ENCODE results near the gene ST6GALNAC2. TPM values are rescaled to one million over a fixed set of nuclear protein-coding genes. Genes with fewer than 3 reads are reported as not detected.

Gene ST6GALNAC2
- total RNA-seq, 4 donors from 2014 or later = 1.4 to 4.4 (median 1.6) TPM; not detected in 1

DNA sequence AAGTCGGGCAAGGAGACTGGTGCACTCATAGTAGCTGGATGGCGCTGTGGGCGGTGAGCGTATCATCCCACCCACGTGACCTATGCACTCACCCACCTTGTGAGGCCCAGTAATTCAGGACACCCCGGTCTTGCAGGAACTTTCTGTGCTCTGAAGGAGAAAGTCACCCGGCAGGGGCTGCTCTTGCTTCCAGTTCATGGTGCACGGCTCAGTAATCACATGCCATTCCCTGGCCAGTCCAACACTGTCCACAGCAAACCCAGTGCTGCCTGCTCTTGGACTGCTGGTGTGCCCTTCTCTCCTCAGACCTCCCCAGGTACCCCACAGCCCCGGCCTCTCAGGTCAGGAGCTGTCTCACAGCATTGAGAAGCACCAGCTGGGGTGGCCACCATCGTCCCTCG lies 68.0 kb downstream of the ST6GALNAC2 start:
- Histone ChIP-seq H3K36me3 (no peaks in the 10 kb centered on the region), H3K27me3 (peaks cover 9% of the 10 kb centered on the region), H3K9me3 (no peaks in the 10 kb centered on the region), H3K27ac (no peak overlapping the region), H3K4me1 (peaks cover 0 to 9% (median 4%) of the 10 kb centered on the region in 4 donors), H3K4me3 (no peak overlapping the region)
- WGBS, 2 donors (ENCODE audit: low coverage in 1 of 2) = 80 to 82% methylated on average over 2 to 10 of the region's 11 CpGs
- intact Hi-C loops (cut with DNase I; ENCODE audit: low total_unique reads) (no loop called here), in situ Hi-C loops (cut with MboI; ENCODE audit: low pct_ligation_motif_present in 1 of 4, low pct_unique_long_range_greater_than_20kb in 1 of 4, low sequenced_read_pairs in 3 of 4) (loop anchor here in 2 of 4 donors (10.0 kb wide), 1 partner anchor 53 kb away; the partner anchor contains the start of gene AANAT (in 2 of the 2))
- TF ChIP-seq, protein P1, sequence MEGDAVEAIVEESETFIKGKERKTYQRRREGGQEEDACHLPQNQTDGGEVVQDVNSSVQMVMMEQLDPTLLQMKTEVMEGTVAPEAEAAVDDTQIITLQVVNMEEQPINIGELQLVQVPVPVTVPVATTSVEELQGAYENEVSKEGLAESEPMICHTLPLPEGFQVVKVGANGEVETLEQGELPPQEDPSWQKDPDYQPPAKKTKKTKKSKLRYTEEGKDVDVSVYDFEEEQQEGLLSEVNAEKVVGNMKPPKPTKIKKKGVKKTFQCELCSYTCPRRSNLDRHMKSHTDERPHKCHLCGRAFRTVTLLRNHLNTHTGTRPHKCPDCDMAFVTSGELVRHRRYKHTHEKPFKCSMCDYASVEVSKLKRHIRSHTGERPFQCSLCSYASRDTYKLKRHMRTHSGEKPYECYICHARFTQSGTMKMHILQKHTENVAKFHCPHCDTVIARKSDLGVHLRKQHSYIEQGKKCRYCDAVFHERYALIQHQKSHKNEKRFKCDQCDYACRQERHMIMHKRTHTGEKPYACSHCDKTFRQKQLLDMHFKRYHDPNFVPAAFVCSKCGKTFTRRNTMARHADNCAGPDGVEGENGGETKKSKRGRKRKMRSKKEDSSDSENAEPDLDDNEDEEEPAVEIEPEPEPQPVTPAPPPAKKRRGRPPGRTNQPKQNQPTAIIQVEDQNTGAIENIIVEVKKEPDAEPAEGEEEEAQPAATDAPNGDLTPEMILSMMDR (IDR thresholded peaks at IDR 0.05) = no peak
- TF ChIP-seq POLR2A (IDR thresholded peaks at IDR 0.05) (no peak), POLR2AphosphoS5 (IDR thresholded peaks at IDR 0.05) (no peak), EP300 (IDR thresholded peaks at IDR 0.05; ENCODE audit: low read depth) (no peak)
- no peak for DNase-seq

Small RNA genes lying within 50 kb of the gene (small RNA-seq; reads per million reads assigned to genes)
- gene AC015802.2 (0 reads per million in 4 donors), gene SNORD1A (0 reads per million in 4 donors), gene SNORD1B (624 to 1,354 (median 841) reads per million in 4 donors)

Other genes with a start within 250 kb of the ST6GALNAC2 start
- 100 to 1,000 TPM in 2 of 4 donors, 10 to 100 TPM in 2; 50.1 to 147 (median 96.7) TPM for gene PRPSAP1, start 231.9 kb downstream of the ST6GALNAC2 start, total RNA-seq
- gene SPHK1, start 201.3 kb downstream of the ST6GALNAC2 start, total RNA-seq = 10 to 100 TPM in 1 of 4 donors, 1 to 10 TPM in 2, not detected in 1; 4.2 to 16.1 (median 6.8) TPM
- 10 to 100 TPM in 3 of 4 donors, 1 to 10 TPM in 1; 9.8 to 28.8 (median 15.9) TPM for gene UBE2O, start 132.7 kb downstream of the ST6GALNAC2 start, total RNA-seq
- not detected for gene AANAT, start 118.3 kb downstream of the ST6GALNAC2 start, total RNA-seq
- 10 to 100 TPM; 11.3 to 47.4 (median 23.2) TPM for gene RHBDF2, start 84.4 kb downstream of the ST6GALNAC2 start, total RNA-seq
- 10 to 100 TPM in 2 of 4 donors, 1 to 10 TPM in 2; 7.5 to 20.1 (median 11.3) TPM for gene CYGB, start 48.2 kb downstream of the ST6GALNAC2 start, total RNA-seq
- gene PRCD, start 45.8 kb downstream of the ST6GALNAC2 start, total RNA-seq = 1 to 10 TPM in 1 of 4 donors, under 1 TPM in 1, not detected in 2; 0.64 to 6.8 TPM
- 100 to 1,000 TPM; 121 to 281 (median 182) TPM for gene ST6GALNAC1, start 57.9 kb upstream of the ST6GALNAC2 start, total RNA-seq
- gene MXRA7, start 125.1 kb upstream of the ST6GALNAC2 start, total RNA-seq = 100 to 1,000 TPM in 1 of 4 donors, 10 to 100 TPM in 3; 31.0 to 633 (median 52.5) TPM
- gene JMJD6, start 140.7 kb upstream of the ST6GALNAC2 start, total RNA-seq = 10 to 100 TPM; 25.4 to 58.4 (median 26.9) TPM
- 10 to 100 TPM in 3 of 4 donors, not detected in 1; 11.2 to 34.1 (median 24.7) TPM for gene METTL23, start 141.0 kb upstream of the ST6GALNAC2 start, total RNA-seq
- 1,000 to 10,000 TPM in 1 of 4 donors, 100 to 1,000 TPM in 3; 193 to 1,196 (median 348) TPM for gene SRSF2, start 151.5 kb upstream of the ST6GALNAC2 start, total RNA-seq
- gene MFSD11, start 152.3 kb upstream of the ST6GALNAC2 start, total RNA-seq = 10 to 100 TPM in 3 of 4 donors, 1 to 10 TPM in 1; 7.6 to 41.3 (median 25.7) TPM